HL-60/S4 treated with retinoic acid at 250 ng/mL for 4 days and 3 days (cell line): ENCODE measurements around the gene GHRL.
"Not testable (repeated sequence)": the region's sequence is repeated elsewhere in the genome, so short reads cannot be mapped to it uniquely, and the experiment has no call there.

Experiments used
- in situ Hi-C: fragments of 300-500 bp; cut with MboI; formaldehyde crosslinking; loops from 2 replicates; pipeline ENCODE4 v1.7.0; 2022; ENCODE audit warnings: low sequenced_read_pairs

GHRL gene

DNA sequence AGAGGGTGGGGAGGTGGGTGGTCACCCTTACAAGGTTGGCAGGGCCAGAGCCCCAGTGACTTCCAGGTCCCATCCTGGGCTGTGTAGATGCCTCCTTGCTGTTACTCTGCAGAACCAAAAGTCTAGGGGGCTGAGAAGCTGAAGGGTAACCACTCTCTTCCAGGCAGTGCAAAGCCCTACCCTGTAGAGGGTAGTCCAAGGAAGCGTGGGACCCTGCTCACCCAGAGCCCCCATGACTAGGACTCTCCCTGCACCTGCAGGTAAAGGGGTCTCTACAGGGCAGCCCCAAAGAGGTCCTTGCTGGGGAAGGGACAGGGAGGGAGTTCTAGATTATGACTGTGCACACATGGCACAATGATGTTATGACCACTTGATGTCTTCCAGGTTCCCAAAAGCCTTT is 14.2 kb downstream of the GHRL start:
- in situ Hi-C loops: no loop called here

DNA sequence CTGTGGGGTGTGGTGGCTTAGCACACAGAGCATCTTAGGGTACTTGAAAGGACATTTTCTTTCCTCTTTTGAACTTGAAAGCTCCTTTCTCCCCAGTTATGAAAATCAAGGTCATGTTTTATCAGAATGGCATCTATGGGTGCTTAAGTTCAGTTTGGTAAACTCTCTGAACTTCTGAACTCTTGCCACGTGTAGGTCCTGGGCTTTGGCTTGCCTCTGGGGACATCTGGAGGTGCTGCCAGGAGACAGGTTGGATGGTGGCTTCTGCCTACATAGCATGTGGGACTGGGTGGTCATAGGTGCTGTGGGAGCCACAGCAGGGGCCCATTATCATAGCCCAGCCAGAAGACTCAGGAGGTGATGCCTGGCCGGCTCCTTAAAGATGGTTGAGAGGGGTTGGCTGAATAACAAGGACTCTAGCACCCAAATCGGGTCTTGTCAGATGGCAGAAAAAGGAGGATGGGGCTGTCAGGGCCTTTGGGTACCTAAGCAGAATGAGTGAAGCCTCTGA is 15.6 kb downstream of the GHRL start:
- in situ Hi-C loops: no loop called here

DNA sequence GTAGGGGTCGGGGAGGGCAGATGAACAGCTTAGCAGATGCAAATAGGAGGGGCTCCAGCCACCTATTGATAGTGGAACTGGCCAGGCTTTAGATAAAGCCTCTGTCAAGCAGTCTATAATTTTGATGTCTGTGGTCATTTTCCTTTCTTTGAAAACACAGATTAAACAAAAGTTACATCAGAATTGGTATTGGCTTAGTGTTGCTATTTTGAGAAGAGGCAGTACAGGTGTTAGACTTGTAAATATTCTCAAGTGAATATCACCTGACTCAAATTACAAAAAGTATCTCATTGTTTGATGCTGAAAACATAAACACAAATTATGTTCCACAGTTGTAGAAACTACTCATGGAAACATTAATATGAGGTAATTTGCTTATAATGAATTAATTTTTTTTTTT is 18.1 kb downstream of the GHRL start:
- in situ Hi-C loops: no loop called here

DNA sequence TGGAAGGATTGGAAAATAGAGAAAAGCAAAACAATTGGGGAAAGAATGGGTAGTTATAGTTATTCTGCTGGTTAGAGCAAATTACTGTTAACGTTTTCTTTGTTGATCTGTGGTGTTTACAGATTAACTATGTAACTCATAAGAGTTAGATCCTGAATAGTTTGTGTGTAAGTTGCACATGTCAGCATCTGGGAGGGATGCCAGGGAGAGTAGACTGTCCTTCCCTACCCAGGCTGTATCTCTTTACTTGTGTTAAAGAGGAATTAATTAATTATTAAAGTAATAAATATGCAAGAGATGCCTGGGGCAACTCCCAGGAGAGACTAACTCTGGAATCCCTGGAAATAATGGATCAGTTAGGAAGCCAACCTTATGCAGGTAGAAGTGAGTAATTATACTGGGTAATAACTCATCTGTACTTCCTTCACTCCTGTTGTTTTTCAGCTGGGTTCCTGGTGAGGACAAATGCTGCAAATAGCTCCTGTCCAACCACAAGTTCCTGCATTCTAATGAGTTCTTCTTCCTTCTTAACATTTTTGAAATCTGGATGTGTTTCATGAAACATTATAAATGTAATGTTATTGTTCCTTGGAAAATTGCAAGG is 18.9 kb downstream of the GHRL start:
- in situ Hi-C loops: no loop called here

DNA sequence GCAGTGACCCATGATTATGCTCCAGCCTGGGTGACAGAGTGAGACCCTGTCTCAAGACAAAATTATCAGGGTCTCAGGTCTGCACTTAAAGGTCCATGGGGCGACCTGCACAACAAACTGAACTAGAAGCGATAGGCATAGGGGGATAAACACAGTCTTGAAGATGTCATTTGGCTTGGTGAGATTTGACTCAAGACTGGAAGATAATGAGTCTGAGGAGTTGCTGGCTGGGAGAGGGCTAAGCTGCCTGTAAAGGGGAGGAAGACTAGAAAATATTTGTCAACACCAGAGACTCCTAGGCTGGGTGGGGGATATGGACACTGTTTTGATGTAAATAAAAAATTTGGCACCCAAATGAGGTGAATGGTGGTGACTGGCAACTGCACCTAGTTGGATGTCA is 19.8 kb downstream of the GHRL start:
- in situ Hi-C loops: no loop called here

DNA sequence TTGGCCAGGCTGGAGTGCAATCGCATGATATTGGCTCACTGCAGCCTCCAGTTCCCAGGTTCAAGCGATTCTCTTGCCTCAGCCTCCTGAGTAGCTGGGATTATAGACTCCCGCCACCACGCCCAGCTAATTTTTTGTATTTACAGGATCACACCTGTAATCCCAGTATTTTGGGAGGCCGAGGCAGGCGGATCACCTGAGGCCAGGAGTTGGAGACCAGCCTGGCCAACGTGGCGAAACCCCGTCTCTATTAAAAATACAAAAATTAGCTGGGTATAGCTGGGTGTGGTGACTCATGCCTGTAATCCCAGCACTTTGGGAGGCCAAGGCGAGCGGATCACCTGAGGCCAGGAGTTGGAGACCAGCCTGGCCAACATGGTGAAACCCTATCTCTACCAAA is 20.3 kb downstream of the GHRL start:
- in situ Hi-C loops: not testable (repeated sequence)

DNA sequence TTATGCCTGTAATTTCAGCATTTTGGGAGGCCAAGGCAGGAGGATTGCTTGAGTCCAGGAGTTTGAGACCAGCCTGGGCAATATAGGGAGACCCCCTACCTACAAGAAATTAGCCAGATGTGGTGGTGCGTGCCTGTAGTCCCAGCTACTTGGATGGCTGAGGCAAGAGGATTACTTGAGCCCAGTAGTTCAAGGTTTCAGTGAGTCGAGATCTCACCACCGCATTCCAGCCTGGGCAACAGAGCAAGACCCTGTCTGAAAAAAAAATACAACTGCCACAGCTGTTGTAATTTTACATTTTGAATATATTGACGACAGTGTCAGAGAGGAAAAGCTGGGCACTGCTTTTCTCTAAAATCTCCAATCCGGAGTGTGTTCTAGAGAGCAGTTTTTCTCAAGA is 23.3 kb downstream of the GHRL start:
- in situ Hi-C loops: no loop called here

GRCh38 chr3:10268930-10269329 is 23.8 kb downstream of the GHRL start:
- in situ Hi-C loops: no loop called here

DNA sequence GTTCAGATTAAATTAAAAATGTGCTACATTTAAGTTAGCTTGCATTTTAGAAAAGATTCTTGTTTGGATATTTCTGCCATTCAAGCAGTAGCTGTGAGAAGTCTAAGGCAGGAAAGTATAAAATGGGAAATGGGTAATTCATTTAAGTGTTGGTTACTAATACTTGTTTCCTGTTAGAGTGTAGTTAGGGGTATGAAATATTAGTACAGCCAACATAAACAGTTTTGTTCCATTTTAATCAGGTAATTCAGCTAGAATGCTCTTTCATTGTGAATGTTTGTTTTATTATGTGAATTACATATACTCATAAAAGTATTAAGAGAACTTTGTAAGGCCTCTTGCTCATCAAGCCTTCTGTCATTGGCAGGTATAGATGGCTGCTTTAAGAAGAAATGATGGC is 24.6 kb downstream of the GHRL start:
- in situ Hi-C loops: no loop called here

DNA sequence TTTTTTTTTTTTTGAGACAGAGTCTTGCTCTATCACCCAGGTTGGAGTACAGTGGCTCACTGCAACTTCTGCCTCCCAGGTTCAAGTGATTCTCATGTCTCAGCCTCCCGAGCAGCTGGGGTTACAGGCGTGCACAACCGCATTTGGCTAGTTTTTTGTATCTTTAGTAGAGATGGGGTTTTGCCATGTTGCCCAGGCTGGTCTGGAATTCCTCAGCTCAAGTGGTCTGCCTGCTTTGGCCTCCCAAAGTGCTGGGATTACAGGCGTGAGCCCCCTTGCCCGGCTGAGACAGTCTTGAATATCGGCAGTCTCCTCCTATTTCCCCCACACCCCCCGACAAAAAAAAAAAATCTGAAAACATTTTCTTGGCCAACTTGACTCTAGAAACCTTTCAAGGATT is 25.8 kb downstream of the GHRL start:
- in situ Hi-C loops: not testable (repeated sequence)

- in situ Hi-C loops: no loop called here
Observed at GRCh38 chr3:10265833-10266232, 26.9 kb downstream of the GHRL start.

DNA sequence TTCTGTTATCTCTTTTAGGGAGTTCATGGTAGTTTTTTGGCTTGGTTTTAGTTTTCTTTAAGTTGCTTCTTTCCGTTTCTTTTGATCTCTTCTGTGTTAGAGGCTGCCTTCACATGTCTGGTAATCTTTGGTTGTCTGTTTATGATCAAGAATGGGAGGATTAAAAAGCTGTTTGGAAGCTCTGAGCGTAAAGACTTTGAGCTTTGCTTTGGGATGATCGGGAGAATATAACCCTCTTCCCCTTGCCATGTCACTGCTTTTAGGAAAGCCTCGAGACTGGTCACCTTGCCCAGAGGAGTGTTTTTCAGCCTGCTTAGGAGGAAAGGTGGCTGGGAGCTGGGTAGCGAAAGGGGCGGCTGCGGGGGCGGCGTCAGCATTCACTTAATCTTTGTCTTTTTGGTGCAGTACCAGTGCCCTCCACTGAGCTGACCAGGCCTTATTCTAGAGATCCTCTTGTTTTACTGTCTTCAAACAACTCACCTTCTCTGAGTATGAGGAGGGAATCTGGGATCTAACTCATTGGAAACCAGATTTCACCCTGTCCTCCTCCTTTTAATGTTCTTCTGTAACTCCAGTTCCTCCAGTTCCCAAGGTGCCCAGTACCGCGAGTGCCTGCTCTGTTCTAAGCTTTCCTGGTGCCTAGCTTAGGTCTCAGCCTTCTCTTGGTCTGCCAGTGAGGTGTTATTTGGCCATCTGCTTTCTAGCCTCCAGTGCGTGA is 28.9 kb downstream of the GHRL start:
- in situ Hi-C loops: no loop called here

DNA sequence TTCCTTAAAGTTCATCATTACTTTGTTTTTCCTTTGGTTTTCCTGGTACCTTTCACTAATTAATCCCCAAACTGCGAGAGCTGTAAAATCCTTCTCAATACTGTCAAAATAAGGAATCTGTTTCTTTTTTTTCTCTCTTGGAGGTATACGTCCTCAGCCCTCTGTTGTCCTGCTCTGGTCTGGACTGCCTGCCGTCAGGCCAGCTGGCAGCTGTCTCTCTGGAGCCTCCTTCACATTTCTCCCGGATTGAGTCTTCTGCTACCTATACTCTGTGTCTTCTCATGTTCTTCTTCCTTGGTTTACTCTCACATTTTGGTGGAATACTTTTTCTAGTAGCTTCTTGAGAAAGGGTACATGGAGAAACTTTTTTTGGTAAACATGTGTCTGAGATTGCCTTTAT is 30.7 kb downstream of the GHRL start:
- in situ Hi-C loops: no loop called here

GRCh38 chr3:10260211-10260701 is 32.5 kb downstream of the GHRL start:
- in situ Hi-C loops: no loop called here

- in situ Hi-C loops: no loop called here
Observed at GRCh38 chr3:10259798-10260197, 32.9 kb downstream of the GHRL start.

- in situ Hi-C loops: no loop called here
Observed at GRCh38 chr3:10259036-10259435, 33.7 kb downstream of the GHRL start.

- in situ Hi-C loops: no loop called here
Observed at GRCh38 chr3:10255835-10256234, 36.9 kb downstream of the GHRL start.

GRCh38 chr3:10253731-10254130 is 39.0 kb downstream of the GHRL start:
- in situ Hi-C loops: no loop called here

- in situ Hi-C loops: no loop called here
Observed at GRCh38 chr3:10251006-10251405, 41.7 kb downstream of the GHRL start.

DNA sequence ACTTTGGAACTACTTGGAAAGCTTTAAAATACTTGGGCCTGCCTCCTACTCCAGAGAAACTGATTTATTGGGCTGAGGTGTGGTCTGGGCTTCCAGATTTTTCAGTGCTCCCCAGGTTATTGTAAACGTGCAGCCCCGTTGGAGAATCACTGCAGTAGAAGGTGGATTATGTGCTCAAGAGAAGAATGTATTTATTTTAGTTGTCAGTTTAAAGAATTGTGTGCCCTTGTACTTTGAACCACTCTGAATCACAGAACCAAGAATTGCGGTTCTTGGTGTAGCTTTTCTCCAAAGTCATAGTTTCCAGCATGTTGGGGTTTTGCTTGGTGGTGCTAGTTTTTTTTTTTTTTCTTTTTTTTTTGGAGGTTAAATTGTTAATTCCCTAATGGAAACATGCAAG is 42.9 kb downstream of the GHRL start:
- in situ Hi-C loops: no loop called here

DNA sequence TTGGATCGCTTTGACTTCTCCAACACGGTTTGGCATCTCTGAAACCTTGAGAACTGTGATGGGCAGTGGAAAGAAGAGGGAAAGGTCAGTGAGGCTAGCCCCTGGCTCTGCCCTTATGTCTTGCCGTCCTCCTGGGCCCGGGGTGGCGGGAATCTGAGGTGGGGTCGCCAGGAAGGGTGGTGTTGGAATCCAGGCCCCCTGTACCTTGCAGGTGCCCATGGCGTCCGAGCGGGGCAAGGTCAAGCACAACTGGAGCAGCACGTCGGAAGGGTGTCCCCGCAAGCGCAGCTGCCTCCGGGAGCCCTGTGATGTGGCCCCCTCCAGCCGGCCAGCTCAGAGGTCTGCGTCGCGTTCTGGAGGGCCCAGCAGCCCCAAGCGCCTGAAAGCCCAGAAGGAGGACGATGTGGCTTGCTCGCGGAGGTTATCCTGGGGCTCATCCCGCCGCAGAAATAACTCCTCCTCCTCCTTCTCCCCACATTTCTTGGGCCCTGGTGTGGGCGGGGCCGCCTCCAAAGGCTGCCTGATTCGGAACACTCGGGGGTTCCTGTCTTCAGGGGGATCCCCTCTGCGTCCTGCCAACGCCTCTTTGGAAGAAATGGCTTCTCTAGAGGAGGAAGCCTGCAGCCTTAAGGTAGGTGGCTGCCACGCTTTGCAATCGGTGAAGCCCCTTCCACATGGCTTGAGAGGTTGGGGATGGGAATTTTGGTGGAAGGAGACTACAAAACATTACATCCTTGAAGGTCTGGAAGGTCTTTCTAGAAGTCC is 43.6 kb downstream of the GHRL start:
- in situ Hi-C loops: no loop called here
